Measurements from ENCODE around the gene PHOX2B. TPM values are rescaled to one million over a fixed set of nuclear protein-coding genes. Genes with fewer than 3 reads are reported as not detected.

Gene PHOX2B
- total and polyA plus RNA-seq, 2 of the 4 experiments (the other 2 are of a cell fraction), result not detected

DNA sequence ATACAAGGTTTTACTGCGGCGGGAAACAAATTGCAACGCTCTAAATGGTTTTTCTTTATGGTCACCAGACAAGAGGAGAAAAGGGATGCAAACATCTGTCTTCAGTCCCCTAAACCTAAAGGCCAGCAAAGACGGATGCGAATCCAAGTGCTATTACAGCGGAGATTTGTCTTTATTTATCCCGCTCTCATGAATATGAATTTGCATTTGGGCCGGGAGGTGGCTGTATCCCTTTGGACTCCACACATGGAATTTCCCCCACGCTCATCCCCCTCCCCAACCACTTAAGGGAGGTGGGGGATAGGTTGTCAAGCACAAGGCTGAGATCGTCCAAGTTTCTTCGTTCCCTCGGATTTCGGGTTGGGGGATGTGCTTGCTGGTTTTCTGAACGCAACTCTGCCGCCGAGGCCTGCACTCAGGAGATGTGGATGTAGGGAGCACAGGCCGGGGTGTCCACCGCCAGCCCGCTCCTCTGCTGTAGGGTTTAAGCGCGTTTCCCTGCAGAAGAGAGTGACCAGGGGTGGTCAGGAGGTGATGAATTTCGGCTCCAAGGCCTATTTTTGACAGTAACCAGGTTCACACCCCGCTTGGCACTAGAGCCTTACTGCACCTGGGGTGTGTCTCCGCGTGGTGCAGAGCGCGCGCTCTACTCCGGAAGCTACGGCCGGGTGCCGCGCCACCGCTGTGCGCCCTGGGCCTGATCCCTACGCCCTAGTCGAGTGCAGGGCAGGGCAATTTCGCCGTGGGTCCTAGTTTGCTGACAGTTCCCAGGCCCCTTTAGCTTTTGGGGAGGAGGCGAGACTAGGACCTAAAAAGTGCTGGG, 2.3 kb upstream of the PHOX2B start (continued):
- TF ChIP-seq MXI1 (IDR thresholded peaks at IDR 0.05; ENCODE audit: borderline replicate concordance, low read depth, low read length), result no peak

DNA sequence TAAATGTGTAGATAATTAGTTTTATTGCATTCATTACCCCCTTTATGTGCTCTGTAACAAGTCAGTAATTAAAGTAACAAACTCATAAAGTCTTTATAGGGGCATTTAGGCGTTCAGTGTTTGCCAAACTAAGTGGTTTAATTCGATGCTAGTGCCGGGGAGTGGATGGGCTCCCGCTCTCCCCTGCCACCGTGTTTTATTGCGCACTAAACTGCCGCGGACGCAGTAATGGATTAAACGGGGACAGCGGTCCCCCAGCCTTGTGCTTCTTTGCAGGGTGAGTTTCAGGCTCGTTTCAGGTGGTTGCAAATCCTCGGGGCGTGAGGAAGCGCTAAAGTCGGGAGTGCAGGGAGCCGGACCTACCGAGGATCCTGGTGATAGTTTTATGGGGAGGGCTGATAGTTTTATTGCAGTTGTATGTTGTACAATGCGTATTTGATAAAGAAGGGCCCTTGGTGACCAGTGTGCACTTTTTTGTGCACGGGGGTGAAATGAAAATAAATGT, 1.6 kb upstream of the PHOX2B start:
- no peak overlapping the region for H3K23ac ChIP-seq (ENCODE audit: low read depth, low read length)
- no peak overlapping the region for H2AFZ ChIP-seq (replicated peaks; ENCODE audit: low read length, poor library complexity)
- no peak overlapping the region for H2BK15ac ChIP-seq (ENCODE audit: low read depth, low read length)
- TF ChIP-seq NFE2L2 (IDR thresholded peaks at IDR 0.05; ENCODE audit: low read depth, low read length) (no peak), CTCF (conservative IDR thresholded peaks at IDR 0.05; ENCODE audit: low read depth, low read length) (no peak), POLR2A (IDR thresholded peaks at IDR 0.05; ENCODE audit: low read depth, low read length) (no peak)
- H4K5ac ChIP-seq (ENCODE audit: low read depth, low read length), result no peak overlapping the region
- no peak overlapping the region for H2BK5ac ChIP-seq (ENCODE audit: low read depth, low read length, poor library complexity, severe bottlenecking)
- H2BK20ac ChIP-seq (ENCODE audit: low read depth, low read length), result no peak overlapping the region
- in situ Hi-C loops (cut with MboI; ENCODE audit: low sequenced_read_pairs), result no loop called here
- no peak overlapping the region for H3K18ac ChIP-seq (ENCODE audit: low read depth, low read length)
- no peak overlapping the region for H3K27ac ChIP-seq (ENCODE audit: insufficient read depth, low read length)
- H3K4me3 ChIP-seq (ENCODE audit: insufficient read depth, low read depth, low read length), result no peak overlapping the region
- H2AK9ac ChIP-seq (replicated peaks; ENCODE audit: low read depth, low read length, poor library complexity), result no peak overlapping the region
- H3K4me1 ChIP-seq (ENCODE audit: control insufficient read depth, insufficient read depth, low read length), result no peaks in the 10 kb centered on the region
- no peak for DNase-seq
- peaks cover 6% of the 10 kb centered on the region; the same call in 1 of the 2 replicates for H4K20me1 ChIP-seq (ENCODE audit: insufficient read depth, low read length)
- H3K27me3 ChIP-seq (ENCODE audit: control insufficient read depth, insufficient read depth, low read length), result peaks cover 93% of the 10 kb centered on the region
- H3K14ac ChIP-seq (replicated peaks; ENCODE audit: low read depth, low read length), result no peak overlapping the region
- CTCF ChIA-PET, result no interaction called here
- no peaks in the 10 kb centered on the region for H3K79me1 ChIP-seq (ENCODE audit: low read depth in 1 of 2, low read length in 2 of 2)
- WGBS, 2 experiments (ENCODE audit: extremely low coverage in 2 of 2, insufficient read length in 1 of 2), result 5% methylated on average over 10 of the region's 20 CpGs; no CpG with 5 or more reads in 1 of the 2 experiments
- dilution Hi-C loops (cut with HindIII; ENCODE audit: low sequenced_read_pairs, unreplicated experiment), result no loop called here
- POLR2A ChIA-PET (ENCODE audit: unreplicated experiment), result no interaction called here
- H3K56ac ChIP-seq (ENCODE audit: extremely low read depth, insufficient read depth, low read length), result no peak overlapping the region
- H4K8ac ChIP-seq (ENCODE audit: low read depth in 2 of 2, low read length in 2 of 2), result no peak overlapping the region
- no peak overlapping the region for H4K91ac ChIP-seq (ENCODE audit: insufficient read depth, low read depth, low read length)
- H3K4me2 ChIP-seq (ENCODE audit: low read depth, low read length), result no peak overlapping the region
- no peak overlapping the region for H2AK5ac ChIP-seq (ENCODE audit: low read depth, low read length)
- H3K9ac ChIP-seq (ENCODE audit: low read depth, low read length), result no peak overlapping the region
- no peak for ATAC-seq (ENCODE audit: low read depth)
- intact Hi-C loops (cut with micrococcal nuclease), result no loop called here
- peaks cover 20% of the 10 kb centered on the region for H3K9me3 ChIP-seq (ENCODE audit: control insufficient read depth, insufficient read depth, low read length)
- H3K36me3 ChIP-seq (ENCODE audit: control insufficient read depth, insufficient read depth, low read length), result no peaks in the 10 kb centered on the region
- no peaks in the 10 kb centered on the region for H3K9me1 ChIP-seq (ENCODE audit: insufficient read depth, low read length)
- H2BK120ac ChIP-seq (ENCODE audit: low read depth, low read length), result no peak overlapping the region
- BruUV-seq (replicated peaks), result no TSS peak
- H3K4ac ChIP-seq (ENCODE audit: low read depth, low read length), result no peak overlapping the region

Data from IMR-90 (cell line).